Urothelium cell line (cell line): Measurements from ENCODE around the gene SCN2A.
"Not testable (repeated sequence)": the region's sequence is repeated elsewhere in the genome, so short reads cannot be mapped to it uniquely, and the experiment has no call there.

Source experiments
- DNase-seq: peaks from one replicate; pipeline ENCODE4 v3.0.0; 2011; ENCODE audit warnings: low spot score, mixed read lengths
- FAIRE-seq: peaks from 2 replicates; lab custom pipeline; 2011; peaks lifted over from hg19 to GRCh38; lab: Jason Lieb, UNC

SCN2A gene

GRCh38 chr2:165251366-165251765 is 12.2 kb downstream of the SCN2A start:
- FAIRE-seq (no peak), DNase-seq (no peak)

- no peak for FAIRE-seq
- no peak for DNase-seq
Observed at GRCh38 chr2:165253178-165253577, 14.0 kb downstream of the SCN2A start.

- no peak for DNase-seq
- FAIRE-seq = no peak
Observed at GRCh38 chr2:165256618-165257017, 17.4 kb downstream of the SCN2A start.

- not testable (repeated sequence) for FAIRE-seq, DNase-seq
Observed at GRCh38 chr2:165260347-165260746, 21.1 kb downstream of the SCN2A start.

GRCh38 chr2:165268754-165269153 is 29.5 kb downstream of the SCN2A start:
- FAIRE-seq (peak; percentile 35), DNase-seq (no peak)

GRCh38 chr2:165273176-165273575 is 34.0 kb downstream of the SCN2A start:
- FAIRE-seq (no peak), DNase-seq (no peak)

GRCh38 chr2:165274698-165275097 is 35.5 kb downstream of the SCN2A start:
- DNase-seq = no peak
- no peak for FAIRE-seq

- no peak for DNase-seq
- no peak for FAIRE-seq
Observed at GRCh38 chr2:165275932-165276331, 36.7 kb downstream of the SCN2A start.

- FAIRE-seq = no peak
- no peak for DNase-seq
Observed at GRCh38 chr2:165277295-165277694, 38.1 kb downstream of the SCN2A start.

- DNase-seq (no peak), FAIRE-seq (no peak)
Observed at GRCh38 chr2:165277860-165278656, 38.8 kb downstream of the SCN2A start.

GRCh38 chr2:165280356-165280755 is 41.1 kb downstream of the SCN2A start:
- no peak for FAIRE-seq
- DNase-seq = no peak

GRCh38 chr2:165281387-165281786 is 42.2 kb downstream of the SCN2A start:
- DNase-seq (no peak), FAIRE-seq (no peak)

GRCh38 chr2:165283342-165283741 is 44.1 kb downstream of the SCN2A start:
- DNase-seq = no peak

GRCh38 chr2:165287094-165287778 is 48.0 kb downstream of the SCN2A start:
- FAIRE-seq = no peak

More at GRCh38 chr2:165283342-165283741, 44.1 kb downstream of the SCN2A start:
- FAIRE-seq = no peak

GRCh38 chr2:165289069-165289468 is 49.9 kb downstream of the SCN2A start:
- no peak for DNase-seq
- no peak for FAIRE-seq

More at GRCh38 chr2:165287094-165287778, 48.0 kb downstream of the SCN2A start:
- DNase-seq = no peak

GRCh38 chr2:165293440-165294420 is 54.5 kb downstream of the SCN2A start:
- DNase-seq = peak; percentile 70
- FAIRE-seq = no peak

- FAIRE-seq (no peak), DNase-seq (no peak)
Observed at GRCh38 chr2:165294912-165295311, 55.7 kb downstream of the SCN2A start.

- no peak for FAIRE-seq
- no peak for DNase-seq
Observed at GRCh38 chr2:165295643-165296042, 56.4 kb downstream of the SCN2A start.

- DNase-seq (no peak), FAIRE-seq (no peak)
Observed at GRCh38 chr2:165305391-165306096, 66.3 kb downstream of the SCN2A start.

- FAIRE-seq = no peak
Observed at GRCh38 chr2:165307317-165307716, 68.1 kb downstream of the SCN2A start.

More at GRCh38 chr2:165307317-165307716, 68.1 kb downstream of the SCN2A start:
- no peak for DNase-seq
